ENCODE results near the gene C9orf72. TPM values are rescaled to one million over a fixed set of nuclear protein-coding genes. Genes with fewer than 3 reads are reported as not detected.

C9orf72 gene
- total RNA-seq, 1 donor from 2014 or later: 23.2 TPM

DNA sequence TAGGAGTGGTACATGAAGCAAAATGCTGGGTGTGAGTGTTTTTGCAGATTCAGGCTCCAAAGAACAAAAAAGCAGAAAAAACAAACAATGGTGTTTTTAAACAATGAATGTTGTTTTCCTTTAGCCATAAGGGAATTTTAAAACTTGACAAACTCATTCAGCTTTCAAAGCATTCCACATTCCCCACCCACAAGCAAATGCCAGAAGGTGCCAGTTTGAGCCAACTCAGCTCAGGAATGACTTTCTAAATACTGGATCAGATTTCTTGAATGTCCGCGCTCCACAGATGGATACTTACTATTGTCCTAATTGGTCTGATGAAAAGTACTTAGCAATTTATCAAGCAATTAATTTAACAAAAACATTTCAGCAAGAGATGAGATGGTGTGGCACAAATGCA, 30.8 kb downstream of the C9orf72 start:
- ATAC-seq (no peak), DNase-seq (ENCODE audit: low spot score) (no peak)
- intact Hi-C loops (cut with DNase I): no loop called here

DNA sequence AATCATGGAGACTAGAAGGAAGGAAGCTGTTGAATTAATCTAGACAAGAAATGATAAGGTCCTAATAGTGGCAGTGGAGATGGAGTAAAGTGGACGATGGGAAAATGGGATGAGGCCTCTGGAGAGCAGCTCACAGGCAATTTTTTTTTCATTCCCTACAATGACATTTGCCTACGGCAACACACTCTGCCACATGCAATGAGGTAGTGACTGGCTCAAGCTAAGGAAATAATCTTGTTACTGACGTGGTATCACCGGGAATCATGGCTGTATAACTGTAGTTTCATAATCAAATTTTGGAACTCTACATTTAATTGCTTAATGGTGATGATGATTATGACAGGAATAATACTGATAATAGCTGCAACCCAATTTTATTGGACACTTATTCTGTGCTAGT, 31.5 kb downstream of the C9orf72 start:
- intact Hi-C loops (cut with DNase I): no loop called here
- ATAC-seq: no peak
- no peak for DNase-seq (ENCODE audit: low spot score)

GRCh38 chr9:27540502-27540901, 32.8 kb downstream of the C9orf72 start:
- intact Hi-C loops (cut with DNase I): no loop called here
- DNase-seq (ENCODE audit: low spot score) (no peak), ATAC-seq (no peak)

GRCh38 chr9:27539479-27540441, 33.5 kb downstream of the C9orf72 start:
- DNase-seq (ENCODE audit: low spot score): no peak
- peak; percentile 95 for ATAC-seq
- intact Hi-C loops (cut with DNase I): loop anchor here (10.0 kb wide), 1 partner anchor 205 kb away; no protein-coding TSS in a partner anchor

- no peak for ATAC-seq
- no peak for DNase-seq (ENCODE audit: low spot score)
- intact Hi-C loops (cut with DNase I): loop anchor here (10.0 kb wide), 1 partner anchor 204 kb away; no protein-coding TSS in a partner anchor
Observed at GRCh38 chr9:27538647-27539046, 34.6 kb downstream of the C9orf72 start.

DNA sequence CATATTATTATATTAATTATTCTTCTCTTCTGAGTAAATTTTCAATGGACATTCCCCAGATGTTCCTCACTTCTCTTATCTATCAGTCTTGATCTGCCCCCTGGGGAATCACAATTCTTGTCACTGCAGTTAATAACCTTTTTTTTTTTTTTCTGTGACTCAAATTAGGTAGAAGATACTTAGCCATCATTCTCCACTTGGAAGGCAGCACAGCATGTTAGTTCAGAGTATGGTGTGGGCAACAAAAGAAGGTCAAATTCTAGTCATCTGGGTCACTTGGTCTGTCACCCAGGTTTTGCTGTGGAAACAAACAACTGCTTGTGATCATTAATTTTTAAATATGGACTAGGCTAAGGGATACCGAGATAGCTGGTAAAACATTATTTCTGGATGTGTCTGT, 35.5 kb downstream of the C9orf72 start:
- no peak for ATAC-seq
- DNase-seq (ENCODE audit: low spot score): no peak
- intact Hi-C loops (cut with DNase I): loop anchor here (10.0 kb wide), 1 partner anchor 203 kb away; no protein-coding TSS in a partner anchor

GRCh38 chr9:27537027-27537435, 36.2 kb downstream of the C9orf72 start:
- intact Hi-C loops (cut with DNase I): loop anchor here (10.0 kb wide), 1 partner anchor 202 kb away; no protein-coding TSS in a partner anchor
- no peak for DNase-seq (ENCODE audit: low spot score)
- ATAC-seq: no peak

DNA sequence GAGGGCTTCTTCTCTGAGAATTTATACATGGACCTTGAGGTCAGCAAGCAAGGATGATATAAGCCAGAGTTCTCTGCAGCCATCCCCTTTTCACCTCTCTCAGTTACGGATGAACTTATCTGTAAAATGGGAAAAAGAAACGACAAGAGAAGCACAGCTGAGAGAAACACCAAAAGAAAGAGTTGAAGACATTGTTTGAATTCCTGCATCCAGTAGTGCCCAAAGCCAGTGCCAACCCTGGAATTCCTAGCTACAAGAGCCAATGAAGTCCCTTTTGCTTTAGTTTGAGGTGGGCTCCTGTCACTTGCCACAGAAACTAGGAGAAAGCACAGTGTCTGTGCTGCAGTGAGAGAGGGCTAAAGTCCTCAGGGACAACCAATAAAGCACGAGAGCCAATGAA, 37.1 kb downstream of the C9orf72 start:
- intact Hi-C loops (cut with DNase I): loop anchor here (10.0 kb wide), 1 partner anchor 201 kb away; no protein-coding TSS in a partner anchor
- DNase-seq (ENCODE audit: low spot score): no peak
- no peak for ATAC-seq

- no peak for ATAC-seq
- no peak for DNase-seq (ENCODE audit: low spot score)
- intact Hi-C loops (cut with DNase I): loop anchor here (10.0 kb wide), 1 partner anchor 201 kb away; no protein-coding TSS in a partner anchor
Observed at GRCh38 chr9:27535701-27536118, 37.6 kb downstream of the C9orf72 start.

- no peak for ATAC-seq
- intact Hi-C loops (cut with DNase I): loop anchor here (10.0 kb wide), 1 partner anchor 200 kb away; no protein-coding TSS in a partner anchor
- no peak for DNase-seq (ENCODE audit: low spot score)
Observed at GRCh38 chr9:27534658-27535209, 38.5 kb downstream of the C9orf72 start.

DNA sequence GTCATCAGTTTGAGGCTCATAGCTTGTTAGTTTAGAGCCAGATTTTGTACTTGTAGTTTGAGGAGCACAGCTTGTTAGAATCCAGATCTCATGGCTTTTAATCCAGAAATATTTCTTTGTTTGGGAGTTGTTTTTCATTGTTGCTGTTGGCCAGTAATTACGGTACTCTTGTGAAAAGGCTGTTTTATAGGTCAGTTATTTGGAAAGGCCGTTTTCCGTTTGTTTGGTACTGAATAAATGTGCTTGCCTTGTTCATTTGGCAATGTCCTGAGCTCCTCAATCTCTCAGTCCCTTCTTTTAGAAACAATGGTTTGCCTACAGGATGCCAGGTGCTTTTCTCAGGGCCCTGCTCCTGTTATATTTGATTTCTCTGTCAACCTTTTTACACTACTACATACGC, 39.1 kb downstream of the C9orf72 start:
- ATAC-seq (peak; percentile 79), DNase-seq (ENCODE audit: low spot score) (no peak)
- intact Hi-C loops (cut with DNase I): loop anchor here (10.0 kb wide), 1 partner anchor 199 kb away; no protein-coding TSS in a partner anchor

- DNase-seq (ENCODE audit: low spot score): no peak
- intact Hi-C loops (cut with DNase I): loop anchor here (10.0 kb wide), 1 partner anchor 199 kb away; no protein-coding TSS in a partner anchor
- no peak for ATAC-seq
Observed at GRCh38 chr9:27533311-27533710, 40.0 kb downstream of the C9orf72 start.

- ATAC-seq (no peak), DNase-seq (ENCODE audit: low spot score) (no peak)
- intact Hi-C loops (cut with DNase I): loop anchor here (10.0 kb wide), 1 partner anchor 197 kb away; no protein-coding TSS in a partner anchor
Observed at GRCh38 chr9:27532046-27532445, 41.2 kb downstream of the C9orf72 start.

DNA sequence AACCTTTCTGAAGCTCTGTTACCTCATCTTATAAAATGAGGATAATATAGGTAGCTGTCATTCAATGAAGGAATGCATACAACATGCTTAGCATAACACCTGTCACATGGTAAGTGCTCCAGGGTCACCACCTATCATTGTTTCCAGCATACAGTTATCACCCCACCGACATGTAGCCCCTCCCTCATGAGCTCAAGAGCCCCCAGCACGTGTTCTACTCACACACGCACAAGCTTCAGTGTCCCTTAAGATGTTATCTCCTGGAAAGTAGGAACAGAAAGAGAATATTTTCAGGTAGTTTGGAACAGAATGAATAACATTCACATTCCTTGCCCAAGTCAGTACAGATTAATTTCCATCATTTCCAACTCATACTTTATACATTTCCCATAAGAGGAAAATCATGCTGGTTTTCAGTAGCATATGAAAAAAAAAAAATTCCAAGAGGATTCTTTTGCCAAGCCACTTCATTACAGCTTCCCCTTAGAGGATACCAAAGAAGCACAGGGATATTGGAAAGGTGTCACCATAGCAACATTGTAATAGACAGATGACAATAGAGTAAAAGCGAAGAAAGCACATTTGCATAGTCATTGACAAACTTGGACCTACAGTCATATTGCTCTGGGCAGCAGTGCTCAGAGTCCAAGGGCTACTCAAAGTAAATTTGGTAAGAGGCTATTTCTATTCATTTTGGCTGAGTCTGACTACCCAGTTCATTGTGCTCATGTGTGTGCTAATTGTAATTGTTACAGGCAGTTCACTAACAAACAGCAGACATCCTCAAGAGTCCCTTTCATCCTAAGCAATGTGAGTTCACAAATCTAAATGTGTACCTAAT, 42.1 kb downstream of the C9orf72 start:
- no peak for DNase-seq (ENCODE audit: low spot score)
- ATAC-seq: no peak
- intact Hi-C loops (cut with DNase I): loop anchor here (10.0 kb wide), 1 partner anchor 196 kb away; no protein-coding TSS in a partner anchor

DNA sequence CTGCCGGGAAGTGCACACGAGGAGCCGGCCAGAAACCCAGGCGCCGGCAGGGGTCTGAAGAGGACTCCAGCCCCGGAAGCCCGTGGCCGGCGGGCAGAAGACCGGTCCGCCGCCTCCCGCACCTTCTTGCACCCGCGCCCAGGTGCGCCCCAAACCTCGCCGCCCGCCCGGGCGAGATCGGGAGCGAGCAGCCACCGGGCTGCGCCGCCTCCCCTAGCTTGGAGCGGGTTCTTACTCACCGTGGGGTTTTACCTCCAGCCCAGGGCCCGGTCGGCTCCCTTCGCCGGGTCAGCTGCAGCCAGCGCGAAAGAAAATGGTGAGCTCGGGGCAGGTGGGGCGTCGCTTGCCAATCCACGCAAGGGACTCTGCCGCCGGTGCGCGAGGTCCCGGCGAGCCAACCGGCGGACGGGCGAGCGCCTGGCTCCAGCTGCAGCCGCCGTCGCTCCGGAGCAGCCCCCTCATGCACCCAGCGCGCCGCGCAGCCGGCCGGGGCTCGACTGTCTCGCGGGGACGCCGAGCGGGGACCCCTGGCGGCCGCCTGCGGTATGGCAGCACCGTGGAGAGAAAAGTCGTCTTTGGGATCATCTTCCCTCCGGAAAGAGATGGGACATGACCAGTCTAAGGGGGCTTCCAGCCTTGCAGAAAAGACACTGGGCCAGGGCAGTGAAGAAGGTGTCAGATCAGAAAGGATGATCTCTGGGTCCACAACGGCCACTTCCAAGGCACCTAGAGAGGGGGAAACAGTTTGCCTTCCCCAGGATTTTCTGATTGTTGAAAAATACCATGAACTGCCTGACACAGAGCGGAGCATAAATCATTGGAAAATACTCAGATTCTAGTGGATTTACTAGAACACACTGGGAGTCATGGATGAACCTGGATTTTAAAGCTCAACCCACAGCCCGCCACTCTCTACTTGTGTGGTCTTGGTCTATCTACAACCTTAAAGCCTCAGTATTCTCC, 43.7 kb downstream of the C9orf72 start, which contains the start of gene MOB3B:
Gene MOB3B, minus strand, starts transcription at position 499 of the 963 bp plus-strand sequence. CDS start 74,264 bp downstream, outside the sequence.
- DNase-seq (ENCODE audit: low spot score) (peak; percentile 92), ATAC-seq (peak; percentile 69)
- intact Hi-C loops (cut with DNase I): loop anchor here (10.0 kb wide), 1 partner anchor 195 kb away; no protein-coding TSS in a partner anchor

DNA sequence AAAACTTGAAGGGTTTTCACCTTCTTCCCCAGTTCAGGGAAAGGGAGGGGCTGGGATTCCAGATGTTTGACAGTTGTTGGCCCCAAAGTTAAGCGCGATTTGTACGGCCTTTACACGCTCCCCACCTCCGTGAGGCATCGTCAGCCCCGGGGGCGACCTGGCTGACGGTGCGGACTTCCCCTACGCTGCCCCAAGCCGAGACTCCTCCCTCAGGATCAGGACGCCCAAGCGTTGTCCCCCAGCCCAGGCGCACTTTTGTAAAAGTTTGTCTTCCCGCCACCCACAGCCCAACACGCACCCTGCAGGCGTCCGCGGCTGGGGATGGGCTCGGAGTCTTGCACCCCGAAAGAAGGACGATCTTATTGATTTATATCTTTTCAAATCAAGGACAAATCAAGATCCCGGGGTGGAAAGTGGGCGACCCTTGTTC, 44.4 kb downstream of the C9orf72 start:
- intact Hi-C loops (cut with DNase I): no loop called here
- DNase-seq (ENCODE audit: low spot score) (peak; percentile 71), ATAC-seq (peak; percentile 69)
